ENCODE measurements around the gene SERPINB13.

- TF ChIP-seq POLR2A (IDR thresholded peaks at IDR 0.05) = no peak
- no peak for TF ChIP-seq CTCF (IDR thresholded peaks at IDR 0.05)
These were observed 61.1 kb downstream of the SERPINB13 start for GRCh38 chr18:63648241-63648640.

All from adrenal gland (tissue), 5 donors.